CD14-positive monocyte (primary cell): Measurements from ENCODE around the gene EXD2. TPM values are rescaled to one million over a fixed set of nuclear protein-coding genes. Genes with fewer than 3 reads are reported as not detected.

Experiments
- DNase-seq, 3 donors: peaks; one replicate each; pipeline ENCODE4 v3.0.0-alpha.2; 2011 to 2022
- H2AFZ ChIP-seq: 2 replicates; pipeline ENCODE4 v1.6.0; 2012; ENCODE audit warnings: mild to moderate bottlenecking, low read depth, low read length, inconsistent platforms; ENCODE audit not compliant: insufficient read depth, poor library complexity, severe bottlenecking
- H3K27ac ChIP-seq, 2 donors: 1 replicate in 1 of 2; 2 replicates in 1 of 2; pipeline ENCODE4 v1.5.1; 2012 to 2013; ENCODE audit warnings: low read length in 2 of 2, control low read depth in 1 of 2, inconsistent platforms in 1 of 2, low read depth in 1 of 2, mild to moderate bottlenecking in 1 of 2
- H3K27me3 ChIP-seq, 2 donors: one replicate each; pipeline versions ENCODE4 v1.6.0 to v1.6.1; 2011 to 2013; ENCODE audit warnings: low read length in 2 of 2; ENCODE audit not compliant: control insufficient read depth in 2 of 2, insufficient read depth in 2 of 2
- H3K36me3 ChIP-seq, 2 donors: replicated peaks in 1 of 2; 1 replicate in 1 of 2; 2 replicates in 1 of 2; pipeline versions ENCODE4 v1.5.1 to v1.6.1; 2012 to 2013; ENCODE audit warnings: low read length in 2 of 2, control low read depth in 1 of 2, inconsistent platforms in 1 of 2, mild to moderate bottlenecking in 1 of 2; ENCODE audit not compliant: insufficient read depth in 2 of 2, control insufficient read depth in 1 of 2
- H3K4me1 ChIP-seq, 2 donors: 1 replicate in 1 of 2; 2 replicates in 1 of 2; pipeline versions ENCODE4 v1.5.1 to v1.6.1; 2012 to 2013; ENCODE audit warnings: low read length in 2 of 2, control low read depth in 1 of 2, inconsistent platforms in 1 of 2, mild to moderate bottlenecking in 1 of 2, moderate library complexity in 1 of 2; ENCODE audit not compliant: insufficient read depth in 2 of 2, control insufficient read depth in 1 of 2
- H3K4me2 ChIP-seq: replicated peaks from 2 replicates; pipeline ENCODE3; 2012; ENCODE audit warnings: low read length, moderate library complexity, mild to moderate bottlenecking; ENCODE audit not compliant: poor library complexity, severe bottlenecking; ENCODE audit errors: extremely low read depth
- H3K4me3 ChIP-seq, 3 experiments: fragments of 200-600 bp in 1 of 3; sonication (generic) in 1 of 3; replicated peaks in 1 of 3; 1 replicate in 2 of 3; 2 replicates in 1 of 3; pipeline ENCODE4 v1.5.1; 2011 to 2013; ENCODE audit warnings: low read length in 3 of 3, mild to moderate bottlenecking in 3 of 3, control low read depth in 2 of 3, low read depth in 2 of 3, inconsistent platforms in 1 of 3, moderate library complexity in 1 of 3
- H3K79me2 ChIP-seq: 2 replicates; pipeline ENCODE4 v1.6.0; 2012; ENCODE audit warnings: mild to moderate bottlenecking, control low read depth, inconsistent platforms, low read length, moderate library complexity; ENCODE audit not compliant: insufficient read depth
- H3K9ac ChIP-seq: 2 replicates; pipeline ENCODE4 v1.6.0; 2017; ENCODE audit warnings: low read length, mild to moderate bottlenecking; ENCODE audit not compliant: insufficient read depth, poor library complexity, severe bottlenecking
- H3K9me3 ChIP-seq, 2 donors: replicated peaks in 1 of 2; 1 replicate in 1 of 2; 2 replicates in 1 of 2; pipeline versions ENCODE4 v1.5.1 to v1.6.1; 2012 to 2013; ENCODE audit warnings: low read length in 2 of 2, control low read depth in 1 of 2; ENCODE audit not compliant: control insufficient read depth in 1 of 2, insufficient read depth in 1 of 2
- H4K20me1 ChIP-seq: 2 replicates; pipeline ENCODE4 v1.6.0; 2012; ENCODE audit warnings: mild to moderate bottlenecking, low read length, control low read depth, moderate library complexity; ENCODE audit not compliant: insufficient read depth
- H3K27ac Mint-ChIP-seq, 7 donors: one replicate each; pipeline ENCODE4 v1.8.0; 2020; ENCODE audit warnings: mild to moderate bottlenecking in 7 of 7, mixed read lengths in 7 of 7, moderate library complexity in 6 of 7, inconsistent platforms in 2 of 7
- H3K27me3 Mint-ChIP-seq, 3 donors: one replicate each; pipeline ENCODE4 v1.8.0; 2021 to 2022; ENCODE audit warnings: low read depth in 3 of 3, mild to moderate bottlenecking in 3 of 3, mixed read lengths in 3 of 3, moderate library complexity in 3 of 3, inconsistent platforms in 1 of 3
- H3K36me3 Mint-ChIP-seq, 2 donors: one replicate each; pipeline ENCODE4 v1.8.0; 2020; ENCODE audit warnings: mixed read lengths in 2 of 2, inconsistent platforms in 1 of 2, mild to moderate bottlenecking in 1 of 2
- H3K4me1 Mint-ChIP-seq: one replicate; pipeline ENCODE4 v1.8.0; 2020; ENCODE audit warnings: mild to moderate bottlenecking, mixed read lengths
- H3K4me3 Mint-ChIP-seq, 2 donors: one replicate each; pipeline ENCODE4 v1.8.0; 2020; ENCODE audit warnings: mild to moderate bottlenecking in 2 of 2, mixed read lengths in 2 of 2, moderate library complexity in 1 of 2
- H3K9me3 Mint-ChIP-seq, 7 donors: one replicate each; pipeline ENCODE4 v1.8.0; 2020 to 2022; ENCODE audit warnings: mixed read lengths in 7 of 7, mild to moderate bottlenecking in 6 of 7, moderate library complexity in 6 of 7, inconsistent platforms in 2 of 7
- CTCF ChIP-seq: fragments of 200-600 bp; IDR thresholded peaks from one replicate; pipeline ENCODE4 v1.8.0; 2022; ENCODE audit warnings: antibody characterized with exemption, mild to moderate bottlenecking
- WGBS: methylation state at CpG from one replicate; pipeline ENCODE4 v1.1.5; 2013; ENCODE audit warnings: missing lambda C conversion rate; ENCODE audit not compliant: insufficient coverage; 5-methylcytosine and 5-hydroxymethylcytosine counted together
- intact Hi-C, 2 donors: fragments of 100-400 bp; cut with micrococcal nuclease; formaldehyde crosslinking; loops; one replicate each; pipeline versions ENCODE4 v1.15.0 to v1.15.1; 2023
- polyA plus RNA-seq, 3 donors: library from polyadenylated mRNA; depleted of rRNA in 1 of 3; unstranded in 2 of 3; stranded (reverse) in 1 of 3; fragments of 300-500 nt in 2 of 3; fragments of >200 nt in 1 of 3; fragmentation: Illumina TruSeq in 2 of 3; gene quantifications; 1 replicate in 2 of 3; 2 replicates in 1 of 3; pipeline ENCODE4 v1.2.3, GENCODE V29; 2012 to 2021

EXD2 gene
- polyA plus RNA-seq, 3 donors: 2.3 to 4.0 (median 3.1) TPM

GRCh38 chr14:69260190-69260860, 69.0 kb downstream of the EXD2 start:
- no peak overlapping the region for H2AFZ ChIP-seq
- WGBS: under 1% methylated on average over 78 of the region's 78 CpGs
- H3K4me3 ChIP-seq: peak overlapping the region in 1 of 3 experiments; percentile 56
- no peaks in the 10 kb centered on the region for H3K36me3 Mint-ChIP-seq
- no peak for TF ChIP-seq CTCF
- no peaks in the 10 kb centered on the region for H3K79me2 ChIP-seq
- H3K27ac ChIP-seq: no peak overlapping the region
- H3K9ac ChIP-seq: no peak overlapping the region
- peak overlapping the region; percentile 39 to 76 for H3K4me3 Mint-ChIP-seq
- H3K27ac Mint-ChIP-seq: no peak overlapping the region
- no peaks in the 10 kb centered on the region for H3K36me3 ChIP-seq
- H3K4me2 ChIP-seq: peak overlapping the region; percentile 56
- H3K9me3 ChIP-seq: peaks cover 0 to 26% of the 10 kb centered on the region in 2 donors
- H3K4me1 Mint-ChIP-seq: peaks cover 10% of the 10 kb centered on the region
- no peaks in the 10 kb centered on the region for H4K20me1 ChIP-seq
- peaks cover 64 to 85% of the 10 kb centered on the region in 2 donors for H3K27me3 ChIP-seq
- H3K4me1 ChIP-seq: peaks cover 3 to 21% of the 10 kb centered on the region in 2 donors
- peaks cover 60 to 89% (median 73%) of the 10 kb centered on the region in 3 donors for H3K27me3 Mint-ChIP-seq
- no peak for DNase-seq
- H3K9me3 Mint-ChIP-seq: peaks cover 0 to 9% (median 4%) of the 10 kb centered on the region in 7 donors
- intact Hi-C loops: no loop called here

DNA sequence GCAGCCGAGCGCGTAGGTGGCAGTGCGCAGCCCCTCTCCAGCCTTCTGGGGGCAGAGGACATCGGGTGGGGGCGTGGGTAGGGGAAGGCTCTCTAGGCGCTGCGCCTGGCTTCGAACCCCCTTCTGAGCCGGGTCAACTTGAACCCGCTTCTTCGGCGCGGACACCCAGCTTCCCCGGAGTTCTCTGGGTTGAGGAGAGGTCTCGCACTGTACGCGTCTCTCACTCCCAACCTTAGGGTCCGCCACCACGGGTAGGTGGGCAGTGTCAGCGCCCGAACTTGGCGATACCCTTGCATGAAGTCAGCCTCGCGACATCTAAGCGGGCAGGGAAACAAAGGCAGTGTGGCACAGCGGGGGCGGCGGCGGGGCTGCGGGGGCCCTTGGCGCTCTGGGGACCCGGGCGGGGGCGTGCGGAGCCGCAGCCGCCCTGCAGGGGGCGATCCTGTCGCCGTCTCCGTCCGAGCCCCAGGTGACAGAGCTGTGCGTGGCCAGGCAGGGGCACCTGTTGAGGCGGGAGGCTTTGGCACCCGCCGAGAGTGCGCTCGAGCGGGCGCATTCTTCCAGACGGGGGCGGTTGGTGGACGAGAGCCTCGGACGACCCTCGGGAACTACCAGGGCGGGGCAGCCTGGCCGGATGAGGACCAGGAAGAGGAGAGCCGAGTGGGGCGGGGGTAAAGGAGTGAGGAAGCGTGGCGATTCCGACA, 69.7 kb downstream of the EXD2 start:
- peak overlapping the region in 1 of 3 experiments; percentile 56 for H3K4me3 ChIP-seq
- TF ChIP-seq CTCF: peak; percentile 56
- peak in 1 of 3 donors; percentile 12 for DNase-seq
- peak overlapping the region; percentile 62 to 86 for H3K4me3 Mint-ChIP-seq
- no peak overlapping the region for H3K27ac ChIP-seq
- H3K36me3 Mint-ChIP-seq: no peaks in the 10 kb centered on the region
- WGBS: under 1% methylated on average over 60 of the region's 64 CpGs
- no peak overlapping the region for H3K9ac ChIP-seq
- intact Hi-C loops: no loop called here
- peaks cover 3 to 21% of the 10 kb centered on the region in 2 donors for H3K4me1 ChIP-seq
- H3K27me3 Mint-ChIP-seq: peaks cover 61 to 86% (median 71%) of the 10 kb centered on the region in 3 donors
- H3K27me3 ChIP-seq: peaks cover 68 to 81% of the 10 kb centered on the region in 2 donors
- H3K36me3 ChIP-seq: no peaks in the 10 kb centered on the region
- H3K79me2 ChIP-seq: no peaks in the 10 kb centered on the region
- H4K20me1 ChIP-seq: no peaks in the 10 kb centered on the region
- peaks cover 10% of the 10 kb centered on the region for H3K4me1 Mint-ChIP-seq
- peak overlapping the region; percentile 56 for H3K4me2 ChIP-seq
- H2AFZ ChIP-seq: peak overlapping the region; percentile 53
- H3K9me3 ChIP-seq: peaks cover 0 to 26% of the 10 kb centered on the region in 2 donors
- no peak overlapping the region for H3K27ac Mint-ChIP-seq
- peaks cover 0 to 9% (median 4%) of the 10 kb centered on the region in 7 donors for H3K9me3 Mint-ChIP-seq
